ENCODE data around the gene PCDHB7.
"Not testable (repeated sequence)": the region's sequence is repeated elsewhere in the genome, so short reads cannot be mapped to it uniquely, and the experiment has no call there.

The PCDHB7 gene

DNA sequence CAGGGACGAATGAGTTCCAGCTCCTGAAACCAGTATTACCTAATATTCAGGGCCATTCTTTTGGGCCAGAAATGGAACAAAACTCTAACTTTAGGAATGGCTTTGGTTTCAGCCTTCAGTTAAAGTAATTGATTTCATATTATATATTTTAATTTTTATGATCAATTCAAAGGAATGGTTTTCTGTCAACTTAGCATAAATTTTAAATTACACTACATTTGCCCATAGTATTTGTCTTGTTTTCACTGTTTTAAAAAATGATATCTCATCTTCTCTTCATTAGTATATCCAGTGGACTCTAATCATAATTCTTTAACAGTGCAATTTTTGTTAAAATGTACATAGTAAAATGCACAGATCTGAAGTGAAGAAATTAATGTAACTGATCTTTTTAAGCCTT lies 7.9 kb downstream of the PCDHB7 start:
- POLR2A ChIA-PET: no interaction called here
- CTCF ChIA-PET: no interaction called here
- TF ChIP-seq, protein P1, sequence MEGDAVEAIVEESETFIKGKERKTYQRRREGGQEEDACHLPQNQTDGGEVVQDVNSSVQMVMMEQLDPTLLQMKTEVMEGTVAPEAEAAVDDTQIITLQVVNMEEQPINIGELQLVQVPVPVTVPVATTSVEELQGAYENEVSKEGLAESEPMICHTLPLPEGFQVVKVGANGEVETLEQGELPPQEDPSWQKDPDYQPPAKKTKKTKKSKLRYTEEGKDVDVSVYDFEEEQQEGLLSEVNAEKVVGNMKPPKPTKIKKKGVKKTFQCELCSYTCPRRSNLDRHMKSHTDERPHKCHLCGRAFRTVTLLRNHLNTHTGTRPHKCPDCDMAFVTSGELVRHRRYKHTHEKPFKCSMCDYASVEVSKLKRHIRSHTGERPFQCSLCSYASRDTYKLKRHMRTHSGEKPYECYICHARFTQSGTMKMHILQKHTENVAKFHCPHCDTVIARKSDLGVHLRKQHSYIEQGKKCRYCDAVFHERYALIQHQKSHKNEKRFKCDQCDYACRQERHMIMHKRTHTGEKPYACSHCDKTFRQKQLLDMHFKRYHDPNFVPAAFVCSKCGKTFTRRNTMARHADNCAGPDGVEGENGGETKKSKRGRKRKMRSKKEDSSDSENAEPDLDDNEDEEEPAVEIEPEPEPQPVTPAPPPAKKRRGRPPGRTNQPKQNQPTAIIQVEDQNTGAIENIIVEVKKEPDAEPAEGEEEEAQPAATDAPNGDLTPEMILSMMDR (IDR thresholded peaks at IDR 0.05; ENCODE audit: control extremely low read depth, extremely low read depth, low read depth, missing control alignments): no peak
- DNase-seq (ENCODE audit: extremely low spot score): no peak

DNA sequence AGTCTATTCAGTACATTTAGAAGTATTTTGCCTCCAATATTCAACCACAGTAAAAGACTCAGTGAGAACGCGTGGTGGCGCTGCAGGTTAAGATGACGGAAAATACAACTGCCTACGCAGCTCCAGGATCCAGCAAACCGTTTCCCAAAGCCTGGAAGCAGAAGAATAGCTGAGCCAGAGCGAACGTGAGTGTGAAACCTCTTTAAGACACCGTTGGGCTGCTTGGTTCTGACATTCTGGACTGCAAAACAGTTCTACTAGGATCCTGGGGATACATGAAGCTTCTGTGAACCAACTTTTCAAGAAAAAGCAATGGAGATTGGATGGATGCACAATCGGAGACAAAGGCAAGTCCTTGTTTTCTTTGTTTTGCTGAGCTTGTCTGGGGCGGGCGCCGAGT lies 9.8 kb downstream of the PCDHB7 start, which contains the start of gene PCDHB16:
Gene PCDHB16 (plus strand): TSS at position 140 of the 400 bp plus-strand sequence. CDS start 173 bp downstream, at position 313.
- ChIA-PET CTCF (interaction anchor here (0.8 to 1.3 kb wide), 2 partner anchors 10 to 12 kb away, joined by 3 to 5 read pairs; partner anchors contain the start of gene PCDHB10), POLR2A (interaction anchor here (0.6 kb wide), 1 partner anchor 166 kb away, joined by 4 read pairs; no protein-coding TSS in a partner anchor)
- no peak for DNase-seq (ENCODE audit: extremely low spot score)
- TF ChIP-seq, protein P1 (IDR thresholded peaks at IDR 0.05; ENCODE audit: control extremely low read depth, extremely low read depth, low read depth, missing control alignments): no peak

DNA sequence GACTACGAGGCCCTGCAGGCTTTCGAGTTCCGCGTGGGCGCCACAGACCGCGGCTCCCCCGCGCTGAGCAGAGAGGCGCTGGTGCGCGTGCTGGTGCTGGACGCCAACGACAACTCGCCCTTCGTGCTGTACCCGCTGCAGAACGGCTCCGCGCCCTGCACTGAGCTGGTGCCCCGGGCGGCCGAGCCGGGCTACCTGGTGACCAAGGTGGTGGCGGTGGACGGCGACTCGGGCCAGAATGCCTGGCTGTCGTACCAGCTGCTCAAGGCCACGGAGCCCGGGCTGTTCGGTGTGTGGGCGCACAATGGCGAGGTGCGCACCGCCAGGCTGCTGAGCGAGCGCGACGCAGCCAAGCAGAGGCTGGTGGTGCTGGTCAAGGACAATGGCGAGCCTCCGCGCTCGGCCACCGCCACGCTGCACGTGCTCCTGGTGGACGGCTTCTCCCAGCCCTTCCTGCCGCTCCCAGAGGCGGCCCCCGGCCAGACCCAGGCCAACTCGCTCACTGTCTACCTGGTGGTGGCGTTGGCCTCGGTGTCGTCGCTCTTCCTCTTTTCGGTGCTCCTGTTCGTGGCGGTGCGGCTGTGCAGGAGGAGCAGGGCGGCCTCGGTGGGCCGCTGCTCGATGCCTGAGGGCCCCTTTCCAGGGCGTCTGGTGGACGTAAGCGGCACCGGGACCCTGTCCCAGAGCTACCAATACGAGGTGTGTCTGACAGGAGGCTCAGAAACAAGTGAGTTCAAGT lies 11.8 kb downstream of the PCDHB7 start:
- CTCF ChIA-PET, POLR2A ChIA-PET: not testable (repeated sequence)

DNA sequence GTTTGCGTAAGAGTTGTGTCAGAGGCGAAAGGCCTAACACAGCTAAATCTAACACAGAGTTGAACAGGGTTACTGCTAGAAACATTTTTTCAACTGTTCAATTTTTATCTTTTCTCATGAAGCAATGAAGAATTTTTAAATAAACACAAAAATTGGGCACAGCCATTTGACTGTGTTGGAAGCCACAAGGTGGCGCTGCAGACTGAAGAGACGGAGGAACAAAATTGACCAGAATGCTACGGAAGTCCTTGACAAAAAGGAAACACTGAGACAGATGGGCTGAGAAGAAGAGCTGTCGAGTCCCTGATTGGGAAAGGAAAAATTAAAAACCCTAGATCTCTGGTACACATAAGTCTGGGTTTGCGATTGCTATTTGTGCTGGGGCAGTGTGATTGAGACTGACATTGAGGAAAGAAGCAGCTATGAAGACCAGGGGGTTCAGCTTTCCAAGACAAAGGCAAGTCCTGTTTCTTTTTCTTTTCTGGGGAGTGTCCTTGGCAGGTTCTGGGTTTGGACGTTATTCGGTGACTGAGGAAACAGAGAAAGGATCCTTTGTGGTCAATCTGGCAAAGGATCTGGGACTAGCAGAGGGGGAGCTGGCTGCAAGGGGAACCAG lies 14.6 kb downstream of the PCDHB7 start, which contains the start of gene PCDHB9:
Gene PCDHB9 (plus strand): TSS at position 265 of the 616 bp plus-strand sequence. CDS start 158 bp downstream, at position 423.
- ChIA-PET POLR2A (no interaction called here), CTCF (interaction anchor here (0.9 to 1.4 kb wide), 3 partner anchors 9 to 377 kb away, joined by 3 to 5 read pairs (median 5); no protein-coding TSS in a partner anchor)
- TF ChIP-seq, protein P1 (IDR thresholded peaks at IDR 0.05; ENCODE audit: control extremely low read depth, extremely low read depth, low read depth, missing control alignments): peak; percentile 13
- DNase-seq (ENCODE audit: extremely low spot score): no peak

More for the DNA sequence above, 11.8 kb downstream of the PCDHB7 start:
- not testable (repeated sequence) for DNase-seq (ENCODE audit: extremely low spot score)

DNA sequence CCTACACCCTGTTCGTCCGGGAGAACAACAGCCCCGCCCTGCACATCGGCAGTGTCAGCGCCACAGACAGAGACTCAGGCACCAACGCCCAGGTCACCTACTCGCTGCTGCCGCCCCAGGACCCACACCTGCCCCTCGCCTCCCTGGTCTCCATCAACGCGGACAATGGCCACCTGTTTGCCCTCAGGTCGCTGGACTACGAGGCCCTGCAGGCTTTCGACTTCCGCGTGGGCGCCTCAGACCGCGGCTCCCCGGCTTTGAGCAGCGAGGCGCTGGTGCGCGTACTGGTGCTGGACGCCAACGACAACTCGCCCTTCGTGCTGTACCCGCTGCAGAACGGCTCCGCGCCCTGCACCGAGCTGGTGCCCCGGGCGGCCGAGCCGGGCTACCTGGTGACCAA lies 16.2 kb downstream of the PCDHB7 start:
- POLR2A ChIA-PET; DNase-seq (ENCODE audit: extremely low spot score); CTCF ChIA-PET: not testable (repeated sequence)

DNA sequence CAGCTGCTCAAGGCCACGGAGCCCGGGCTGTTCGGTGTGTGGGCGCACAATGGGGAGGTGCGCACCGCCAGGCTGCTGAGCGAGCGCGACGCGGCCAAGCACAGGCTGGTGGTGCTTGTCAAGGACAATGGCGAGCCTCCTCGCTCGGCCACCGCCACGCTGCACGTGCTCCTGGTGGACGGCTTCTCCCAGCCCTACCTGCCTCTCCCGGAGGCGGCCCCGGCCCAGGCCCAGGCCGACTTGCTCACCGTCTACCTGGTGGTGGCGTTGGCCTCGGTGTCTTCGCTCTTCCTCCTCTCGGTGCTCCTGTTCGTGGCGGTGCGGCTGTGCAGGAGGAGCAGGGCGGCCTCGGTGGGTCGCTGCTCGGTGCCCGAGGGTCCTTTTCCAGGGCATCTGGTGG lies 16.7 kb downstream of the PCDHB7 start:
- POLR2A ChIA-PET; CTCF ChIA-PET; DNase-seq (ENCODE audit: extremely low spot score): not testable (repeated sequence)

DNA sequence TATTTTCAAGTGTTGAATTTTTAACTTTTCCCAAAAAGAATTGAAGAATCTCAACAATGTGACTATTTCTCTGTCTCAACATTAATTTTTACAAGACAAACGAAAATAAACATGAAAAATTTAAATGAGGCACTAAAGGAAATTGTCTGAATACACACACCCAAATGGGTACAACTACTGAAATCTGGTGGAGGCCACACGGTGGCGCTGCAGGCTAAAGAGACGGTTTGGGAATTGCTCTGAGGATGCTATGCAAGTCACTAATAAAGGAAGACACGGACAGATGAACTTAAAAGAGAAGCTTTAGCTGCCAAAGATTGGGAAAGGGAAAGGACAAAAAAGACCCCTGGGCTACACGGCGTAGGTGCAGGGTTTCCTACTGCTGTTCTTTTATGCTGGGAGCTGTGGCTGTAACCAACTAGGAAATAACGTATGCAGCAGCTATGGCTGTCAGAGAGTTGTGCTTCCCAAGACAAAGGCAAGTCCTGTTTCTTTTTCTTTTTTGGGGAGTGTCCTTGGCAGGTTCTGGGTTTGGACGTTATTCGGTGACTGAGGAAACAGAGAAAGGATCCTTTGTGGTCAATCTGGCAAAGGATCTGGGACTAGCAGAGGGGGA lies 19.8 kb downstream of the PCDHB7 start, which contains the start of gene PCDHB10:
Gene PCDHB10 (plus strand): TSS at position 244 of the 616 bp plus-strand sequence. CDS start 200 bp downstream, at position 444.
- TF ChIP-seq, protein P1 (IDR thresholded peaks at IDR 0.05; ENCODE audit: control extremely low read depth, extremely low read depth, low read depth, missing control alignments): peak; percentile 18
- DNase-seq (ENCODE audit: extremely low spot score): peak; percentile 20
- CTCF ChIA-PET: interaction anchor here (1.1 kb wide), 2 partner anchors 9 to 128 kb away, joined by 3 to 5 read pairs; partner anchors contain the start of gene PCDHB16
- POLR2A ChIA-PET: no interaction called here

DNA sequence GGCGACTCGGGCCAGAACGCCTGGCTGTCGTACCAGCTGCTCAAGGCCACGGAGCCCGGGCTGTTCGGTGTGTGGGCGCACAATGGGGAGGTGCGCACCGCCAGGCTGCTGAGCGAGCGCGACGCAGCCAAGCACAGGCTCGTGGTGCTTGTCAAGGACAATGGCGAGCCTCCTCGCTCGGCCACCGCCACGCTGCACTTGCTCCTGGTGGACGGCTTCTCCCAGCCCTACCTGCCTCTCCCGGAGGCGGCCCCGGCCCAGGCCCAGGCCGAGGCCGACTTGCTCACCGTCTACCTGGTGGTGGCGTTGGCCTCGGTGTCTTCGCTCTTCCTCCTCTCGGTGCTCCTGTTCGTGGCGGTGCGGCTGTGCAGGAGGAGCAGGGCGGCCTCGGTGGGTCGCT lies 21.9 kb downstream of the PCDHB7 start:
- CTCF ChIA-PET; POLR2A ChIA-PET; DNase-seq (ENCODE audit: extremely low spot score): not testable (repeated sequence)

Measured in GM10248 (cell line).